Chondrocyte (in vitro differentiated cells): ENCODE data around the gene ZNF786. TPM values are rescaled to one million over a fixed set of nuclear protein-coding genes. Genes with fewer than 3 reads are reported as not detected.
"Not testable (repeated sequence)": the region's sequence is repeated elsewhere in the genome, so short reads cannot be mapped to it uniquely, and the experiment has no call there.

Source experiments
- DNase-seq: peaks from one replicate; pipeline ENCODE4 v3.0.0; 2021; ENCODE audit warnings: mixed read lengths, low spot score
- H3K27ac Mint-ChIP-seq: one replicate; pipeline ENCODE4 v1.8.0; 2021; ENCODE audit warnings: mild to moderate bottlenecking, moderate library complexity, mixed read lengths; ENCODE audit not compliant: unreplicated experiment
- H3K27me3 Mint-ChIP-seq: 2 replicates; pipeline ENCODE4 v1.8.0; 2021; ENCODE audit warnings: low read depth, mixed read lengths
- H3K36me3 Mint-ChIP-seq: 2 replicates; pipeline ENCODE4 v1.8.0; 2021; ENCODE audit warnings: low read depth, mixed read lengths
- H3K4me1 Mint-ChIP-seq: 2 replicates; pipeline ENCODE4 v1.8.0; 2021; ENCODE audit warnings: low read depth, mild to moderate bottlenecking, mixed read lengths
- H3K4me3 Mint-ChIP-seq: one replicate; pipeline ENCODE4 v1.8.0; 2021; ENCODE audit warnings: mild to moderate bottlenecking, moderate library complexity, mixed read lengths; ENCODE audit not compliant: unreplicated experiment
- H3K9me3 Mint-ChIP-seq: 2 replicates; pipeline ENCODE4 v1.8.0; 2021; ENCODE audit warnings: low read depth, mixed read lengths
- CTCF ChIP-seq: fragments of 200-600 bp; sonication (generic); IDR thresholded peaks from 2 replicates; pipeline ENCODE4 v1.5.0; 2021; ENCODE audit warnings: antibody characterized with exemption, mild to moderate bottlenecking, moderate library complexity
- total RNA-seq: library from RNA; stranded (reverse); gene quantifications from 3 replicates; pipeline ENCODE4 v1.2.1, GENCODE V29; 2021

The ZNF786 gene
- total RNA-seq, 1 donor from 2014 or later: 7.7 TPM

GRCh38 chr7:149097088-149097487 is 6.6 kb upstream of the ZNF786 start:
- no peaks in the 10 kb centered on the region for H3K27me3 Mint-ChIP-seq
- H3K4me1 Mint-ChIP-seq: peaks cover 8% of the 10 kb centered on the region
- TF ChIP-seq CTCF: no peak
- H3K36me3 Mint-ChIP-seq: no peaks in the 10 kb centered on the region
- H3K9me3 Mint-ChIP-seq: no peaks in the 10 kb centered on the region
- no peak overlapping the region for H3K4me3 Mint-ChIP-seq
- H3K27ac Mint-ChIP-seq: peak overlapping the region; percentile 37
- DNase-seq: no peak

GRCh38 chr7:149093228-149093627 is 2.7 kb upstream of the ZNF786 start:
- DNase-seq: peak; percentile 7
- peaks cover 23% of the 10 kb centered on the region for H3K4me1 Mint-ChIP-seq
- no peak for TF ChIP-seq CTCF
- no peaks in the 10 kb centered on the region for H3K9me3 Mint-ChIP-seq
- no peaks in the 10 kb centered on the region for H3K27me3 Mint-ChIP-seq
- H3K27ac Mint-ChIP-seq: no peak overlapping the region
- no peak overlapping the region for H3K4me3 Mint-ChIP-seq
- no peaks in the 10 kb centered on the region for H3K36me3 Mint-ChIP-seq

- DNase-seq: peak; percentile 40
- H3K27ac Mint-ChIP-seq, H3K4me3 Mint-ChIP-seq, H3K27me3 Mint-ChIP-seq, H3K36me3 Mint-ChIP-seq, H3K9me3 Mint-ChIP-seq: not testable (repeated sequence)
- peaks cover 21% of the 10 kb centered on the region for H3K4me1 Mint-ChIP-seq
Observed at GRCh38 chr7:149092244-149092643, 1.7 kb upstream of the ZNF786 start.

DNA sequence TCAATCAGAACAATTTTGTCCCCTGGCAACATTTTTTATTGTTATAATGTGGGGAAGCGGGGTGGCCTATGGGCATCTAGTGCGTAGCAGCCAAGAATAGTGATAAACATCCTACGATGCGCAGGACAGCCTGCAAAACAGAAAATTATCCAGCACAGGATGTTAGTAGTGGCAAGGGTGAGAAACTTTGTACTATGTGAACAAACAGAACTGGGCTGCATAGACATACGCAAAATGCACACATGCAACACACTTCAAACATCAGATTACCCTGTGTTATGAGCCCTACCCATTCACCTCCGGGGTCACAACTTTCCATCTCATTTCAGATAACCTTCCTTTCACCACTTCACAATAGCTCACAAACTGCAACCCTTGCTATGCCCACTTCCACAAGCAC is 3.1 kb downstream of the ZNF786 start:
- Mint-ChIP-seq H3K4me3 (no peak overlapping the region), H3K27me3 (no peaks in the 10 kb centered on the region), H3K9me3 (peaks cover 7% of the 10 kb centered on the region), H3K4me1 (peaks cover 14% of the 10 kb centered on the region), H3K36me3 (peaks cover 7% of the 10 kb centered on the region), H3K27ac (peak overlapping the region; percentile 42)
- TF ChIP-seq CTCF: no peak
- DNase-seq: no peak

- Mint-ChIP-seq H3K4me3 (no peak overlapping the region), H3K27ac (no peak overlapping the region), H3K27me3 (no peaks in the 10 kb centered on the region), H3K9me3 (peaks cover 7% of the 10 kb centered on the region), H3K36me3 (peaks cover 7% of the 10 kb centered on the region), H3K4me1 (peaks cover 9% of the 10 kb centered on the region)
- no peak for TF ChIP-seq CTCF
- no peak for DNase-seq
Observed at GRCh38 chr7:149085866-149086265, 4.7 kb downstream of the ZNF786 start.

DNA sequence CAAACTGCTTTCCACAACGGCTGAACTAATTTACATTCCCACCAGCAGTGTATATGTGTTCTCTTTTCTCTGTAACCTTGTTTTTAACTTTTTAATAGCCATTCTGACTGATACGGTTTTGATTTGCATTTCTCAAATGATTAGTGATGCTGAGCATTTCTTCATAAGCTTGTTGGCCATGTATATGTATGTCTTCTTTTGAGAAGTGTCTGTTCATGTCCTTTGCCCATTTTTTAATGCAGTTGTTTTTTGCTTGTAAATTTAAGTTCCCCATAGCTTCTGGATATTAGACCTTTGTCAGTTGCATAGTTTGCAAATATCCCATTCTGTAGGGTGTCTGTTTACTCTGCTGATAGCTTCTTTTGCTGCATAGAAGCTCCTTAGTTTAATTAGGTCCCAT is 6.1 kb downstream of the ZNF786 start:
- H3K9me3 Mint-ChIP-seq: peaks cover 7% of the 10 kb centered on the region
- H3K27ac Mint-ChIP-seq: no peak overlapping the region
- no peak for TF ChIP-seq CTCF
- no peaks in the 10 kb centered on the region for H3K27me3 Mint-ChIP-seq
- H3K4me3 Mint-ChIP-seq: no peak overlapping the region
- H3K36me3 Mint-ChIP-seq: peaks cover 7% of the 10 kb centered on the region
- no peak for DNase-seq
- H3K4me1 Mint-ChIP-seq: no peaks in the 10 kb centered on the region
